Activated CD8-positive, alpha-beta memory T cell treated with anti-CD3 and anti-CD28 coated beads, Interleukin-2, amount 50 U/mL, for 1 hour (primary cell): ENCODE data around the gene SNRNP70.

Experiments
- DNase-seq: peaks from one replicate; pipeline ENCODE4 v3.0.0-alpha.2; 2020; ENCODE audit errors: extremely low read depth

Gene SNRNP70

DNA sequence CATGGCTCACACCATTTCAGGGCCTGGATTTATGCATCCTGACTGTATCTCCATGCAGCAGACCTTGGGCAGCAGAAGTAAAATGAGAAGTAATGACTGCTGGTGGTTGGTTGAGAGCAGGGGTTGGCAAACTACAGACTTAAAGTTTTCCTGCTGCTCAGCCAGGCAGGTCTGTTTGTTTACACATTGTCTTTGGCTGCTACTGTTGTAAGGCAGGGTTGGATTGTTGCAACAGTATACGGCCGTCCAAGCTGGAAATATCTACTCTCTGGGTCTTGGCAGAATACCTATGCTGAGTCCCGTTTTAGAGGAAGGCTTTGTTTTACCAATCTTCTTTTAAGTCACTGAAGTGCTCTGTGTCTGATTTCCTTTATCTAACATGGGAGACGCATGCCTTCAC lies 13.5 kb downstream of the SNRNP70 start:
- DNase-seq = no peak

DNA sequence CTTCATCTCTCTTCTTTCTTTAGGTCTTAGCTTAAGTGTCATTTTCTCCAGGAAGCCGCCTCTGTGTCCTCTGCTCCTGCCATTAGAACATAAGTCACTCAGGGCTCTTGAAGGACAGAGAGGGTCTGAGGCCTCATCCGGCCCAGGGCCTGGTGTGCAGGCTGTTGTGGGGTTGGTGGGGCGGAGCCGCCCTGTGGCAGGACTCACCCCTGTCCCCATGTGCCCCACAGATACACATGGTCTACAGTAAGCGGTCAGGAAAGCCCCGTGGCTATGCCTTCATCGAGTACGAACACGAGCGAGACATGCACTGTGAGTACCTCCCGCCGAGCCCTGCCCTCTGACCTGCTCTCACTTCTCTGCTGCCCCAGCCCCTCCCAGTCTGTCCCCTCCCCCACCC lies 15.9 kb downstream of the SNRNP70 start:
- DNase-seq = no peak

DNA sequence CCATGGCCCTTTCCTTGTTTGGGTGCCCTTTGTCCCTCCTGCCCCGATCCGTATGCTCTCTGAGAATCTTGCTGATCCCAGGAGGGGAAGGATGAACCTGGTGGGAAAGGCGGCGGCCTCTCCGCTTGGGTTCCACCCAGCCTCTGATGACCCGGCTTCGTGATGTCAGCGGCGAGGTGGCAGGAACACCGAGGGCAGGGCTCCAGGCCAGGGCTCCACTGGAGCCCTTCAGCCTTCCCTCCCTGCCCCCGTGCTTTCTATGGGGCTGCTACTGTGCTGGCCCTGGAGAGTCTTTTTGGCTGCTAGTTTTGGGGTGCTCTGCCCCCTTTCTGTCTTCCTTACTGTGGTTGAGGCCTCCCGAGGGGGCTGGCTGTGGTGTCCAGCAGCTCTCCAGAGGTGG lies 17.1 kb downstream of the SNRNP70 start:
- DNase-seq = no peak

DNA sequence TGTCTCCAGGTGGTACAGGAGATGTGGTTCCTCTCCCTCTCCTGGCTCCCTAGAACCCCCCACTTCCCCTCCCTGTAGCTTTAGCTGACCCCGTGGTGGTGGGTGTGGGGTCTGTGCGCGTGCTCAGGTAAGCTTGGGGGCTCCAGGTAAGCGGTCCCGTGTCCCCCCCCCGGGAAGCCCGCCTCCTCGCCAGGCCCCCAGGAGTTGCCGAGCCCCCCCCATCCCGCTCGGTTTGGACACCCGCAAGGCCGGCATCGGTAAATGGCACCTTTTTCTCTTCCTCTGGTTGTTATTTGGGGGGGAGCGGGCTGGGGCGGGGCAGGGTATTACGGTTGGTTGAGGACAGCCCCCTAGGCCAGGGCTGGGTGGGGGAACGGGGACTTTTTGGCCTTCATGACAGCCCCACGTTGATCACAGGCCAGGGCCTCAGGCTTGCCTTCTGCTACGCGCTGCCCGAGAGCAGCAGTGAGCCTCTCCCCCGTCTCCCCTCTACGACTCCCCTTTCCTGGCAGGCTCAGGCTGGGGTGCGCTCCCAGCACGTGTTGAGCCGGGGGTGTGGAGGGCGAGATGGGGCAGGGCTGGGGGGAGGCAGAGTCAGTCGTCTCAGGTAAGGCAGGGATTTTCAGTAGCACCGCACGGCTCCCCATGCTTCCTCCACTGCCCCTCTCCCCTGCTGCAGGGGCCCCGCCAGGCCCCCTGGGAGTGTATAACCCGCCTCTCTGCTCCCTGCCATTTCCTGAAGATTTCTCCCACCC lies 18.3 kb downstream of the SNRNP70 start:
- no peak for DNase-seq

DNA sequence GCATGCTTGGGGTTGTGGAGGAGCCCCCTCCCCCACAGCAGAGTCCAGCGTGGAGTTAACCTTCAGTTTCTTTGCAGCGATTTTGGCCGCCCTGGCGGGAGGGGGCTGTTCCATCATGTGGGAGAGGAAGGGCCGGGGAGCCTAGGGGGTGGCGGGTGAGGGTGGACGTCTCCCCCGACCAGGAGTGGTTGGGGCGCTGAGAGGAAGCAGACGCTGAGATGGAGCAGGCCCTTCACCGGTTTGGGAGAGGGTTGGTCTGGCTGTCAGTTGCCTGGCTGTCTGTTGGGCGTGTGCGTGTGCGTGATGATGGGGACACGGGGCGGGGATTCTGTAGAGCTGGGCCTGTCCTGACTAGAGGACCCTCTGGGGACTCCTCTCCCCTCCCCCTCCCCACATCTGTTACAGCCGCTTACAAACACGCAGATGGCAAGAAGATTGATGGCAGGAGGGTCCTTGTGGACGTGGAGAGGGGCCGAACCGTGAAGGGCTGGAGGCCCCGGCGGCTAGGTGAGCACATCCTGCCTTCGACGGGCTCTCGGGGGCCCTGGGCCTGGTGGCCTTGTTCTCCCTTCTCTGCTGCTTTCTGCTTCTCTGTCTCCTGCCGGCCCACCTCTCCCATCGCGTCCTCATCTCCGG lies 19.1 kb downstream of the SNRNP70 start:
- no peak for DNase-seq

- no peak for DNase-seq
These were observed 21.4 kb downstream of the SNRNP70 start for GRCh38 chr19:49106648-49107135.

DNA sequence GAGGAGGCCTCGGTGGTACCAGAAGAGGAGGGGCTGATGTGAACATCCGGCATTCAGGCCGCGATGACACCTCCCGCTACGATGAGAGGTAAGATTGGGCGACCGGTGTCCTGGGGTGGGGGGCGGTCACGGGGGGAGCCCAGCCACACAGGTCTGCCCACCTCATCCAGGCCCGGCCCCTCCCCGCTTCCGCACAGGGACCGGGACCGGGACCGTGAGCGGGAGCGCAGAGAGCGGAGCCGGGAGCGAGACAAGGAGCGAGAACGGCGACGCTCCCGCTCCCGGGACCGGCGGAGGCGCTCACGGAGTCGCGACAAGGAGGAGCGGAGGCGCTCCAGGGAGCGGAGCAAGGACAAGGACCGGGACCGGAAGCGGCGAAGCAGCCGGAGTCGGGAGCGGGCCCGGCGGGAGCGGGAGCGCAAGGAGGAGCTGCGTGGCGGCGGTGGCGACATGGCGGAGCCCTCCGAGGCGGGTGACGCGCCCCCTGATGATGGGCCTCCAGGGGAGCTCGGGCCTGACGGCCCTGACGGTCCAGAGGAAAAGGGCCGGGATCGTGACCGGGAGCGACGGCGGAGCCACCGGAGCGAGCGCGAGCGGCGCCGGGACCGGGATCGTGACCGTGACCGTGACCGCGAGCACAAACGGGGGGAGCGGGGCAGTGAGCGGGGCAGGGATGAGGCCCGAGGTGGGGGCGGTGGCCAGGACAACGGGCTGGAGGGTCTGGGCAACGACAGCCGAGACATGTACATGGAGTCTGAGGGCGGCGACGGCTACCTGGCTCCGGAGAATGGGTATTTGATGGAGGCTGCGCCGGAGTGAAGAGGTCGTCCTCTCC lies 22.6 kb downstream of the SNRNP70 start:
- no peak for DNase-seq

GRCh38 chr19:49109051-49109450 lies 23.8 kb downstream of the SNRNP70 start:
- no peak for DNase-seq

GRCh38 chr19:49109569-49110233 lies 24.4 kb downstream of the SNRNP70 start:
- DNase-seq = no peak

DNA sequence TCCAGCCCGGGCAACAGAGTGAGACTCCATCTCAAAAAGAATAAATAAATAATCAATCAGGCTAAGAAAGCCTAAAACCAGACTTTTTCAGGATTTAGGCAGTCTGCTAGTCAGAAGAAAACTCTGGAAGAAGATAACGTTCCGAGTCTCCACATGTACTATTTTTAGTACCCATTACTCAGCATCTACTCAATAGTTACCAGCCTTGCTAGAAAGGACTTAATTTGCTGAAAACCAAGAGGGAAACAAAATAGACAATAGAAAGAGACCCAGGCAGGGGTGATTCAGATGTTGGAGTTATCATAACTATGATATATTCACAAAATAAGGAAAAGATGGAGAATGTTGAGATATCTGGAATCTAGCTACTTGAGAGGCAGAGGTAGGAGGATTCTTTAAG lies 25.3 kb downstream of the SNRNP70 start:
- no peak for DNase-seq

DNA sequence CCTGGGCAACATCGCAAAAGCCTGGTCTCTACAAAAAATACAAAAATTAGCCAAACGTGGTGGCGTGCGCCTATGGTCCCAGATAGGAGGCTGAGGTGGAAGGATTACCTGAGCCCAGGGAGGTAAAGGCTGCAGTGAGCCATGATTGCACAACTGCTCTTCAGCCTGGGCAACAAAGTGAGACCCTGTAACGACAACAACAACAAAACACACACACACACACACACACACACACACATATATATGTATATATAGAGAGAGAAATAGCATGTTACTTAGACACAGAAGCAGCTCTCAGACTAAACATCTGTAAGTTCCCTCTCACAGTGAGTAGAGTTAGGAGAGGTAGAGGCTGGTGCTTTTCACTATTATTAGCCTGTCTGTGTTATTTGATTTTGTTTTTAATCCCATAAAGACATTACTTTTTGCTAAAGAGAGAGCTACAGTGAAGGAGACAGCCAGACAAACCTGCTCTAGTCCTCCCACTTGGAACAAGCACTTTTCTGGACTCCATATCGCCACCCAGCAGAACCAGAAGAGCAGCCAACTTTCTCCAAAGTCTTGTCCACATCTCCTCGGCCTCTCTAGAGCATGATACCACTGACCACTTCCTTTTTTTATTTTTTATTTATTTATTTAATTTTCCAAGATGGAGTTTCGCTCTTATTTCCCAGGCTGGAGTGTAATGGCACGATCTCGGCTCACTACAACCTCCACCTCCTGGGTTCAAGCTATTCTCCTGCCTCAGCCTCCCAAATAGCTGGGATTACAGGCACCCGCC lies 26.2 kb downstream of the SNRNP70 start:
- DNase-seq = no peak

DNA sequence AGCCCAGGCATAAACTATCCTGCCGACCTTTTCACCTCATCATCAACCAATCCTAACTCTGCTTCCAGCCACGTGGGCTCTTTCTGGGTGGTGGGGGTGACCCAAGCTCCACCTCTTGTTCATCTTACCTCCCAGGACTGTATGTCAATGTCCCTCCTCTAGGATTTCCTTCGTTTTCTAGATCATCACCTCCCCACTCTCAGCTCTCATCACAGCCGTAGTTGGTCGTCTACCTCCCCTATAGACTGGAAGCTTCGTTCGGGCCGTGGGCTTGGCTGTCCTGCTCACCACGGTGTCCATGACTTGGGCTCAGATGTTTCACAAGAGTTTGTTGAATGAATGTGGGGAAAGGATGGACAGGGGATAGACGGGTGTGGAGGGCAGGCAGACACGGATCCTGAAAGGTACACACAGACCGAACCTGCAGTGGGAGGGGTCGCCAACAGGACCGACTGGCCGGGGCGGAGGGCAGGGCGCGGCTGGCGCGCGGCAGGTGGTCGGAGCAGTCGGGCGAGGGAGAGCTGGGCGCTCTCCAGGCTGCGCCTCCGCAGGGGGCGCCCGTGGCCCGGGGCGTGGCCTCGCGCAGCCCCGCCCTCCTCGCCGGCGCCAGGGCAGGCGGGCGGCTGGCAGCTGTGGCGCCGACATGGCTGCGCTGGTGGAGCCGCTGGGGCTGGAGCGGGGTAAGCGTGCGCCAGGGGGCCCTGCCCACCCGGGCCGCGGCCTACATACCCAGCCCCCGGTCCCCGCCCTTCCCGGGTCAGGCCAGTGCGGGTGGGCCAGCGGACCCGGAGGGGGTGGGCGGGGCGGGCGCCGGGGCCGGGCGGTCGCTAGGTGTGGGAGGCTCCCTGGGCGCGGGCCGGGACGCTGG lies 28.7 kb downstream of the SNRNP70 start, which contains the start of gene LIN7B:
LIN7B (plus strand) TSS at position 609 of the 868 bp plus-strand sequence; CDS start at position 644, 35 bp downstream.
- no peak for DNase-seq

- DNase-seq = no peak
These were observed 29.5 kb downstream of the SNRNP70 start for GRCh38 chr19:49114630-49115363.

DNA sequence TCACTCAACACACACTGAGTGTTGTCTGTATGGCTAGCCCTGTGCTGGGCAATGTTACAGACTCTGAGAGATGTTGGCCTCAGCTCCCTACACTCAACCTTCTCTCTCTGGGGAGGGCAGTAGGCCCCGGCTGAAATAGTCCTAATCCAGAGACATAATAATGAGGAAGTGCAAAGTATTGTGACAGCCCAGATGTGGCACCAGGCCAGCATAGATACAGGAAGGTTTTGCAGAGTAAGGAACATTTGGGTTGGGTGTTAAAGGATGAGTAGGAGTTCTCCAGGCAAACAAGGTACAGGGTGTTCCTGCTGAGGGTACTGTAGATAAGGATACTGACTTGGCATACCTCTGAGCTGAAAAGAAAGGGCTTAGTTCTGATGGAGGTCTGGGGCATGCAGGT lies 31.3 kb downstream of the SNRNP70 start:
- DNase-seq = no peak

DNA sequence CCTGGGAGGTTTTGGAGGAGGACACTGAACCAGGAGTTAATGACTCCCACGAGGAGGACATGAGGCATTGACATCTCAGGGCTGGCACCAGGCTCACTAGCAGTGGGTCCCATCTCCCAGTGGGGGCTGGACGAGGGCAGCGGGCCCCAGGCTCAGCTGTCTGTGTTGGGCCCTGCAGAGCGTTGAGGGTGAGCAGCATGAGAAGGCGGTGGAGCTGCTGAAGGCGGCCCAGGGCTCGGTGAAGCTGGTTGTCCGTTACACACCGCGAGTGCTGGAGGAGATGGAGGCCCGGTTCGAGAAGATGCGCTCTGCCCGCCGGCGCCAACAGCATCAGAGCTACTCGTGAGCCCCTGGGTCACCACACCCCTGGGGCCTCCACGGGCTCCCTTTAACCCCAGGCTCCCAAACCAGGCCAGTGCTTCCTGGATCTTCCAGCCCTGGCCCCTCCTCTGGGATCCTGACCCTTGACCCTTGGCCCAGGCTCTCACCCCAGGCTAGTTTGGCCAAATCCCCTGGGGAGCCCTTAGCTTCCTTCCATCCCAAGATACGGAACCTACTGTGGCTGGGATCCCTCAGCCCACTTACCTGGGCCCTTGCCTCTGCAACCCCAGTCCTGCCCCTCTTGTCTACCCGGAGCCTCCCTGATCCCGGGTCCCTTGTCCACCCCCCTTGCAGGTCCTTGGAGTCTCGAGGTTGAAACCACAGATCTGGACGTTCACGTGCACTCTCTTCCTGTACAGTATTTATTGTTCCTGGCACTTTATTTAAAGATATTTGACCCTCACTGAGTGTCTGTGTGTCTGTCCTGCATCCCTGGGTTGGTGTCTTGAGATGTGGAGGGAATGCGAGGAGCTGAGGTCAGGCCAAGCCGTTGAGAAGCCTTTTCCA lies 32.7 kb downstream of the SNRNP70 start:
- DNase-seq = no peak

DNA sequence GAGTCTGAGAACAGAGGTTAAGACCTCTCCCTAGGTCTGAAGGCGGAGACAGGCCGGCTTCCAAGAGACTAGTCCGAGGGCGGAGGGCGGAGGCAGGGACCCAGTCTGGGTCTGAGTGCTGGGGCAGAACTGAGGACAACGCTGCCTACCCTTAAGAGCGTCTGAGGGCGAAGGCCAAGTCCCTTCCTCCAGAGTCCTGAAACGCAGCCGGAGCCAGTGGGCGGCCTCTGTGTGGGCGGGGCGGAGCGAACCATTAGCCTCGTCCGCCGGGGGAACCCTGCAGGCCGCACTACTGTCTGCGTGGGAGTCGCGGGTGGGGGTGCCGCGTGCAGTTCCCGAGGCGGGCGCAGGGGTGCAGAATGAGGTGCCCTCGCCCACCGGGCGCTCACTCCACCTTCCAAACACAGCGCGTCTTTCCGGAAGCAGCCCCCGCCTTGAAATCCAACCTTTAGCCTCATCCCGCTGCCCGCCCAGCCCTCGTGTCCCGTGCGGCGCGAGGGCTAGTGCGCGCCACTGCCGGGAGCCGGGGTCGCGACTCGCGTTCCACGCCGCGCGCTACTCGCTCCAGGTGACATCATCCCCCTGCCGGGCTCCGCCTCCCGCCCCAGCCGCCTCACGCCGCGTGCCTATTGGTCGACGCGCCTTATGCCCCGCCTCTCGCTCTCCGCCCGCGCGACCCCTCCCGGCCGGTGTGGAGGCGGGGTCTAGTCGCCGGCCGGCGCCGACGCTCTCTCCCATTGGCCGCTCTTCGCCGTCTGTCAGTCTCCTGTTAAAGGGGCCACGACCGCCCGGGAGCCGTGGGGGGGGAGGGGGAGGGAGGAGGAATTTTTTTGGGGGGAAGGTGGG lies 33.5 kb downstream of the SNRNP70 start, which contains the start of gene C19orf73:
C19orf73 (minus strand) TSS at position 579 of the 846 bp plus-strand sequence; CDS start at position 458, 121 bp downstream.
- peak; percentile 81 for DNase-seq
